ENCODE data around the gene PLCB4. TPM values are rescaled to one million over a fixed set of nuclear protein-coding genes. Genes with fewer than 3 reads are reported as not detected.

Gene PLCB4
- total RNA-seq, 1 experiment from 2014 or later = 14.9 TPM

DNA sequence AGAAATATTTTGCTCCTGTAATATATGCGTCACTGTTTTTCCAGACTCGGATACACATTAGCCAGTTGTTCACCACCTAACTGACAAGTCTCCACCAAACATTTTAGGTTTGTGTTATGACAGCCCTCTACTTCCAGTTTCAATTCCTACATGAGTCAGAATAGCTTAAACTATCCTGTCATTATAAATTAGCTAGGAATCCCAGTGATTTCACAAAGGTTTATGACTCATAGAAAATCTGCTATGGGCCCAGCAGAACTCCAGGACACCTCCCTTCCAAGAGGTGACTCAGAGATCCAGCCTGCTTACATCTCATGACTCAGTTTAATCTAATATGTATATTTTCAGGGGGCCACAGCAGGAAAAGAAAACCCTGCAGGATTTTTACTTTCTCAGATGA, 17.4 kb upstream of the PLCB4 start:
- TF ChIP-seq, protein P1, sequence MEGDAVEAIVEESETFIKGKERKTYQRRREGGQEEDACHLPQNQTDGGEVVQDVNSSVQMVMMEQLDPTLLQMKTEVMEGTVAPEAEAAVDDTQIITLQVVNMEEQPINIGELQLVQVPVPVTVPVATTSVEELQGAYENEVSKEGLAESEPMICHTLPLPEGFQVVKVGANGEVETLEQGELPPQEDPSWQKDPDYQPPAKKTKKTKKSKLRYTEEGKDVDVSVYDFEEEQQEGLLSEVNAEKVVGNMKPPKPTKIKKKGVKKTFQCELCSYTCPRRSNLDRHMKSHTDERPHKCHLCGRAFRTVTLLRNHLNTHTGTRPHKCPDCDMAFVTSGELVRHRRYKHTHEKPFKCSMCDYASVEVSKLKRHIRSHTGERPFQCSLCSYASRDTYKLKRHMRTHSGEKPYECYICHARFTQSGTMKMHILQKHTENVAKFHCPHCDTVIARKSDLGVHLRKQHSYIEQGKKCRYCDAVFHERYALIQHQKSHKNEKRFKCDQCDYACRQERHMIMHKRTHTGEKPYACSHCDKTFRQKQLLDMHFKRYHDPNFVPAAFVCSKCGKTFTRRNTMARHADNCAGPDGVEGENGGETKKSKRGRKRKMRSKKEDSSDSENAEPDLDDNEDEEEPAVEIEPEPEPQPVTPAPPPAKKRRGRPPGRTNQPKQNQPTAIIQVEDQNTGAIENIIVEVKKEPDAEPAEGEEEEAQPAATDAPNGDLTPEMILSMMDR (conservative IDR thresholded peaks at IDR 0.05) = no peak
- no peak for TF ChIP-seq EZH2 (IDR thresholded peaks at IDR 0.05; ENCODE audit: low read depth)
- ChIA-PET CTCF (no interaction called here), POLR2A (ENCODE audit: unreplicated experiment) (interaction anchor here (0.5 to 0.6 kb wide), 2 partner anchors 114 to 1382 kb away, joined by 3 to 4 read pairs; partner anchors contain the start of gene MKKS)
- no TSS peak for BruUV-seq (replicated peaks)
- Histone ChIP-seq H3K36me3 (ENCODE audit: low read depth) (no peaks in the 10 kb centered on the region), H3K9me2 (ENCODE audit: insufficient read depth) (no peaks in the 10 kb centered on the region), H3K4me1 (replicated peaks; ENCODE audit: insufficient read depth) (peaks cover 31% of the 10 kb centered on the region), H3K4me2 (peak overlapping the region; percentile 51), H2AFZ (no peak overlapping the region), H3K27ac (peak overlapping the region; percentile 96), H3K27me3 (ENCODE audit: insufficient read depth, low read depth) (no peaks in the 10 kb centered on the region), H3F3A (ENCODE audit: insufficient read depth, low read depth) (peaks cover 18% of the 10 kb centered on the region), H3K9me3 (ENCODE audit: insufficient read depth, low read depth) (no peaks in the 10 kb centered on the region), H3K79me2 (ENCODE audit: low read depth) (no peaks in the 10 kb centered on the region), H3K4me3 (peak overlapping the region; percentile 40; the same call in 1 of the 2 replicates), H4K20me1 (ENCODE audit: insufficient read depth) (no peaks in the 10 kb centered on the region)
- peak; percentile 58 to 97 for DNase-seq
- intact Hi-C loops (cut with micrococcal nuclease; ENCODE audit: unreplicated experiment) = no loop called here

DNA sequence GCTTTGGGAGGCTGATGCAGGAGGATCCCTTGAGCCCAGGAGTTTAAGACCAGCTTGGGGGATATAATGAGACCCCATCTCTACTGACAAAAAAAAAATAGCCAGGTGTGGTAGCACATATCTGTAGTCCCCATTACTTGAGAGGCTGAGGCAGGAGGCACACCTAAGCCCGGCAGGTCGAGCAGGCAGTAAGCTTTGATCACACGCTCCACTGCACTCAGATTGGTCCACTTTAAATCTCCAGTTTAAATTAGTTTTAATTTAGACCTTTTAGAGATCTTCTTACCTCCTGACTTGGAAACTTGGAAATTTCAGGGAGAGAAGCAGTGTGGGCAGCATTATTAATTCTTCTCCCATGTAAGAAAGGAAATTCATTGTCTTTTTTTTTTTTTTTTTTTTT, 16.8 kb upstream of the PLCB4 start:
- TSS peak; percentile 39 for BruUV-seq (replicated peaks)
- peak overlapping the region; percentile 96 for H3K27ac ChIP-seq
- intact Hi-C loops (cut with micrococcal nuclease; ENCODE audit: unreplicated experiment) = loop anchor here (1.0 kb wide), 1 partner anchor 15 kb away; no protein-coding TSS in a partner anchor
- peaks cover 31% of the 10 kb centered on the region for H3K4me1 ChIP-seq (replicated peaks; ENCODE audit: insufficient read depth)
- peaks cover 18% of the 10 kb centered on the region for H3F3A ChIP-seq (ENCODE audit: insufficient read depth, low read depth)
- H3K79me2 ChIP-seq (ENCODE audit: low read depth) = no peaks in the 10 kb centered on the region
- no peaks in the 10 kb centered on the region for H3K9me2 ChIP-seq (ENCODE audit: insufficient read depth)
- H2AFZ ChIP-seq = peak overlapping the region; percentile 61; the same call in 1 of the 2 replicates
- DNase-seq = peak in 1 of 2 experiments; percentile 28
- H3K4me2 ChIP-seq = peak overlapping the region; percentile 51
- H3K9me3 ChIP-seq (ENCODE audit: insufficient read depth, low read depth) = no peaks in the 10 kb centered on the region
- H3K27me3 ChIP-seq (ENCODE audit: insufficient read depth, low read depth) = no peaks in the 10 kb centered on the region
- peak overlapping the region; percentile 40; the same call in 1 of the 2 replicates for H3K4me3 ChIP-seq
- no peaks in the 10 kb centered on the region for H4K20me1 ChIP-seq (ENCODE audit: insufficient read depth)
- TF ChIP-seq EZH2 (IDR thresholded peaks at IDR 0.05; ENCODE audit: low read depth) = no peak
- TF ChIP-seq, protein P1 (conservative IDR thresholded peaks at IDR 0.05) = no peak
- ChIA-PET CTCF (interaction anchor here (0.7 kb wide), 1 partner anchor 17 kb away, joined by 3 read pairs; the partner anchor contains the start of gene PLCB4), POLR2A (ENCODE audit: unreplicated experiment) (interaction anchor here (0.5 to 0.7 kb wide), 3 partner anchors 115 to 1382 kb away, joined by 3 to 16 read pairs (median 4); partner anchors contain the start of gene MKKS)
- no peaks in the 10 kb centered on the region for H3K36me3 ChIP-seq (ENCODE audit: low read depth)

DNA sequence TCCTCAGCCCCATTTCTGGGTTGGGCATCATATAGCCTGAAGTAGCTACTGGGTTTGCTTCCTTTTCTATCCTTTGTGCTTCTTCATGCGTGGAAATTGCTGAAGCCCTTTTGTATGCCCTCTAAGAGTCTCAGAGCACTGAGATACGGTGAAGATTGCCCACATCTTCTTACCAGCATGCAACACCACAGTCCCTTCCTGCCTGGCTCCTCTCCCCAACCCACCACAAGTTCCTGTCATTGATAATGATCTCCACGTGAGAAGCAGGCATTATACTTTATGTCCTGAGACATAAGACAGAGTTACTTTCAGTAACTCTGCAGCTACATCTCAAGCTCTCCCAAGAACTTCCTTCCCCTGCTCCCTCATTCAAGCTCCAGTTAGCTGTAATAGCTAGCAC, 15.8 kb upstream of the PLCB4 start:
- Histone ChIP-seq H3K4me2 (peak overlapping the region; percentile 51), H4K20me1 (ENCODE audit: insufficient read depth) (no peaks in the 10 kb centered on the region), H3K4me1 (replicated peaks; ENCODE audit: insufficient read depth) (peaks cover 31% of the 10 kb centered on the region), H3K27me3 (ENCODE audit: insufficient read depth, low read depth) (no peaks in the 10 kb centered on the region), H3F3A (ENCODE audit: insufficient read depth, low read depth) (peaks cover 18% of the 10 kb centered on the region), H3K36me3 (ENCODE audit: low read depth) (no peaks in the 10 kb centered on the region), H3K9me3 (ENCODE audit: insufficient read depth, low read depth) (no peaks in the 10 kb centered on the region), H3K9me2 (ENCODE audit: insufficient read depth) (no peaks in the 10 kb centered on the region), H3K79me2 (ENCODE audit: low read depth) (no peaks in the 10 kb centered on the region), H3K4me3 (no peak overlapping the region), H2AFZ (peak overlapping the region; percentile 61; the same call in 1 of the 2 replicates), H3K27ac (peak overlapping the region; percentile 96)
- no peak for DNase-seq
- ChIA-PET POLR2A (ENCODE audit: unreplicated experiment) (no interaction called here), CTCF (no interaction called here)
- intact Hi-C loops (cut with micrococcal nuclease; ENCODE audit: unreplicated experiment) = no loop called here
- no peak for TF ChIP-seq EZH2 (IDR thresholded peaks at IDR 0.05; ENCODE audit: low read depth)
- TF ChIP-seq, protein P1 (conservative IDR thresholded peaks at IDR 0.05) = no peak
- BruUV-seq (replicated peaks) = TSS peak; percentile 81

Measured in PC-9 (cell line).